Measurements from ENCODE around the gene SHROOM2.

DNA sequence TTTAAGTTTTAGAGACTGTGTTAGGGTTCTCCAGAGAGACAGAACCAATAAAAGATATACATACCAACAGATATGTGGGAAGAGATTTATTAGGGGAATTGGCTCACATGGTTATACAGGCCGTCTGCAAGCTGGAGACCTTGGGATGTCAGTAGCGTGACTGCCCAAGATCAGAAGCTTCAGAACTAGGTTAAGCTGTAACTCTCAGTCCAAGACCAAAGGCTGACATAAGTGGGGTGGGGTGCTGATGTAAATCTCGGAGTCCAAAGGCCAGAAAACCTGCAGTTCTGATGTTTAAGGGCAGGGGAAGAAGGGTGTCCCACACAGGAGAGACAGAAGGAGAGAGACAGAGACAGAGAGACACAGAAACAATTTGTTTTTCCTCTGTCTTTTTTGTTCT, 191.4 kb downstream of the SHROOM2 start:
- TF ChIP-seq POLR2A (IDR thresholded peaks at IDR 0.05; ENCODE audit: low read length) (no peak), GATA1 (IDR thresholded peaks at IDR 0.05; ENCODE audit: low read depth, low read length) (no peak)
